Measurements from ENCODE around the gene WBP2.

DNA sequence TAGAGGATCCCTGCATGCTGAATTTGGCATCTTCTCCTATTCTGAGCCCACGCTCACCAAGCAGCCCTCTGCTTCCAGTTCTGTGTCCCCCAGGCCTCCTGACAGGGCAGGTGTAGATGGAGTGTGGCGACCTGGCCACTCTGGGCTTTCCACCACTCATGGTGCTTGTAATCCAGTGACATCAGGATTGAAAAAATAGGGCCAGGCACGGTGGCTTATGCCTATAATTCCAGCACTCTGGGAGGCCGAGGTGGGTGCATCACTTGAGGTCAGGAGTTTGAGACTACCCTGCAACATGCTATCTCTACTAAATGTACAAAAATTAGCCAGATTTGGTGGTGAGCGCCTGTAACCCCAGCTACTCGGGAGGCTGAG, 41.1 kb downstream of the WBP2 start:
- no peak for TF ChIP-seq SRF (IDR thresholded peaks at IDR 0.05; ENCODE audit: low read depth in 2 of 2, low read length in 2 of 2)
- no peak for TF ChIP-seq CTCF (IDR thresholded peaks at IDR 0.05 in 2 of 3, conservative IDR thresholded peaks at IDR 0.05 in 1 of 3; ENCODE audit: control insufficient read depth in 2 of 3, extremely low read depth in 1 of 3, insufficient read depth in 1 of 3, low read depth in 3 of 3, low read length in 3 of 3)
- no peak for TF ChIP-seq EZH2 (IDR thresholded peaks at IDR 0.05; ENCODE audit: borderline replicate concordance, control insufficient read depth, low read depth, low read length)
- TF ChIP-seq JUND (IDR thresholded peaks at IDR 0.05; ENCODE audit: low read depth, low read length): no peak
- no peak for TF ChIP-seq POLR2AphosphoS5 (IDR thresholded peaks at IDR 0.05; ENCODE audit: low read length)
- no peak for TF ChIP-seq KAT2A (conservative IDR thresholded peaks at IDR 0.05; ENCODE audit: control insufficient read depth, low read depth, low read length)
- no peak for TF ChIP-seq HCFC1 (IDR thresholded peaks at IDR 0.05; ENCODE audit: low read length)

All from GM12878 (cell line).